Skeletal muscle tissue (tissue), 4 donors: Measurements from ENCODE around the gene ABCB11. TPM values are rescaled to one million over a fixed set of nuclear protein-coding genes. Genes with fewer than 3 reads are reported as not detected.

Experiments
- H3K27ac ChIP-seq: one replicate; pipeline ENCODE4 v1.7.0; 2013; ENCODE audit warnings: mild to moderate bottlenecking, low read depth, low read length, inconsistent platforms
- H3K27me3 ChIP-seq, 3 donors: one replicate each; pipeline ENCODE4 v1.7.0; 2013; ENCODE audit warnings: low read length in 3 of 3; ENCODE audit not compliant: control insufficient read depth in 3 of 3, insufficient read depth in 3 of 3
- H3K36me3 ChIP-seq, 3 donors: one replicate each; pipeline ENCODE4 v1.7.0; 2013; ENCODE audit warnings: low read length in 3 of 3; ENCODE audit not compliant: control insufficient read depth in 3 of 3, insufficient read depth in 3 of 3
- H3K4me1 ChIP-seq, 3 donors: one replicate each; pipeline ENCODE4 v1.7.0; 2013; ENCODE audit warnings: low read length in 3 of 3, mild to moderate bottlenecking in 3 of 3; ENCODE audit not compliant: control insufficient read depth in 3 of 3, insufficient read depth in 3 of 3
- H3K4me3 ChIP-seq, 3 donors: one replicate each; pipeline ENCODE4 v1.7.0; 2013; ENCODE audit warnings: low read length in 3 of 3
- H3K9ac ChIP-seq, 3 donors: one replicate each; pipeline ENCODE4 v1.7.0; 2013; ENCODE audit warnings: low read length in 3 of 3, mild to moderate bottlenecking in 3 of 3, moderate library complexity in 2 of 3, low read depth in 1 of 3
- H3K9me3 ChIP-seq, 3 donors: one replicate each; pipeline ENCODE4 v1.7.0; 2013; ENCODE audit warnings: low read length in 3 of 3; ENCODE audit not compliant: control insufficient read depth in 3 of 3
- total RNA-seq: library from RNA; depleted of rRNA; stranded (reverse); fragments of >200 nt; gene quantifications from one replicate; pipeline ENCODE4 v1.2.3, GENCODE V29; 2014
- donor health status: Osteomylitis.

Gene ABCB11
- total RNA-seq, 1 donor from 2014 or later, result not detected

- Histone ChIP-seq H3K9ac (no peak overlapping the region), H3K9me3 (peaks cover 0 to 2% (median 1%) of the 10 kb centered on the region in 3 donors), H3K4me3 (no peak overlapping the region), H3K27ac (no peak overlapping the region), H3K27me3 (peaks cover 0 to 2% (median 0%) of the 10 kb centered on the region in 3 donors), H3K4me1 (no peaks in the 10 kb centered on the region), H3K36me3 (no peaks in the 10 kb centered on the region)
Measured at GRCh38 chr2:168920504-168921157, 110.5 kb downstream of the ABCB11 start.

GRCh38 chr2:168916331-168916675 is 114.8 kb downstream of the ABCB11 start:
- Histone ChIP-seq H3K27ac (no peak overlapping the region), H3K4me1 (peaks cover 4 to 9% (median 8%) of the 10 kb centered on the region in 3 donors), H3K36me3 (no peaks in the 10 kb centered on the region), H3K9me3 (peaks cover 0 to 5% (median 2%) of the 10 kb centered on the region in 3 donors), H3K4me3 (no peak overlapping the region), H3K27me3 (no peaks in the 10 kb centered on the region), H3K9ac (no peak overlapping the region)

GRCh38 chr2:168915441-168916330 is 115.4 kb downstream of the ABCB11 start:
- H3K9ac ChIP-seq, result no peak overlapping the region
- H3K27me3 ChIP-seq, result no peaks in the 10 kb centered on the region
- no peak overlapping the region for H3K27ac ChIP-seq
- H3K4me3 ChIP-seq, result no peak overlapping the region
- H3K4me1 ChIP-seq, result peaks cover 4 to 9% (median 8%) of the 10 kb centered on the region in 3 donors
- no peaks in the 10 kb centered on the region for H3K36me3 ChIP-seq
- peaks cover 0 to 5% (median 2%) of the 10 kb centered on the region in 3 donors for H3K9me3 ChIP-seq

GRCh38 chr2:168913495-168913894 is 117.6 kb downstream of the ABCB11 start:
- Histone ChIP-seq H3K4me3 (peak overlapping the region in 1 of 3 donors; percentile 20), H3K27ac (no peak overlapping the region), H3K4me1 (peaks cover 4 to 9% (median 8%) of the 10 kb centered on the region in 3 donors), H3K36me3 (no peaks in the 10 kb centered on the region), H3K27me3 (no peaks in the 10 kb centered on the region), H3K9me3 (peaks cover 0 to 5% (median 2%) of the 10 kb centered on the region in 3 donors), H3K9ac (peak overlapping the region in 1 of 3 donors; percentile 7)

GRCh38 chr2:168912901-168913369 is 118.2 kb downstream of the ABCB11 start:
- Histone ChIP-seq H3K27ac (no peak overlapping the region), H3K4me3 (peak overlapping the region; percentile 55 to 68 (median 64)), H3K4me1 (peaks cover 4 to 9% (median 8%) of the 10 kb centered on the region in 3 donors), H3K36me3 (no peaks in the 10 kb centered on the region), H3K27me3 (no peaks in the 10 kb centered on the region), H3K9ac (peak overlapping the region in 2 of 3 donors; percentile 54 to 67), H3K9me3 (peaks cover 0 to 5% (median 2%) of the 10 kb centered on the region in 3 donors)

- peak overlapping the region in 1 of 3 donors; percentile 64 for H3K4me3 ChIP-seq
- H3K9ac ChIP-seq, result peak overlapping the region in 1 of 3 donors; percentile 54
- H3K4me1 ChIP-seq, result peaks cover 4 to 9% (median 8%) of the 10 kb centered on the region in 3 donors
- H3K9me3 ChIP-seq, result peaks cover 0 to 5% (median 2%) of the 10 kb centered on the region in 3 donors
- H3K27me3 ChIP-seq, result no peaks in the 10 kb centered on the region
- no peaks in the 10 kb centered on the region for H3K36me3 ChIP-seq
- H3K27ac ChIP-seq, result no peak overlapping the region
Measured at GRCh38 chr2:168912466-168912865, 118.7 kb downstream of the ABCB11 start.

- no peaks in the 10 kb centered on the region for H3K27me3 ChIP-seq
- no peak overlapping the region for H3K9ac ChIP-seq
- peaks cover 0 to under 1% (median 0%) of the 10 kb centered on the region in 3 donors for H3K9me3 ChIP-seq
- no peak overlapping the region for H3K27ac ChIP-seq
- H3K4me3 ChIP-seq, result no peak overlapping the region
- H3K4me1 ChIP-seq, result peaks cover 4 to 9% (median 8%) of the 10 kb centered on the region in 3 donors
- H3K36me3 ChIP-seq, result no peaks in the 10 kb centered on the region
Measured at GRCh38 chr2:168910330-168910729, 120.8 kb downstream of the ABCB11 start.

- H3K27me3 ChIP-seq, result no peaks in the 10 kb centered on the region
- peaks cover 3 to 4% (median 4%) of the 10 kb centered on the region in 3 donors for H3K4me1 ChIP-seq
- no peak overlapping the region for H3K9ac ChIP-seq
- H3K4me3 ChIP-seq, result no peak overlapping the region
- no peaks in the 10 kb centered on the region for H3K36me3 ChIP-seq
- H3K27ac ChIP-seq, result no peak overlapping the region
- no peaks in the 10 kb centered on the region for H3K9me3 ChIP-seq
Measured at GRCh38 chr2:168907940-168908662, 123.0 kb downstream of the ABCB11 start.

- H3K9ac ChIP-seq, result no peak overlapping the region
- H3K4me1 ChIP-seq, result no peaks in the 10 kb centered on the region
- H3K27me3 ChIP-seq, result no peaks in the 10 kb centered on the region
- no peaks in the 10 kb centered on the region for H3K36me3 ChIP-seq
- H3K27ac ChIP-seq, result no peak overlapping the region
- no peak overlapping the region for H3K4me3 ChIP-seq
- H3K9me3 ChIP-seq, result no peaks in the 10 kb centered on the region
Measured at GRCh38 chr2:168904358-168904757, 126.8 kb downstream of the ABCB11 start.
